CD8-positive, alpha-beta memory T cell (primary cell): ENCODE results near the gene CELF1. TPM values are rescaled to one million over a fixed set of nuclear protein-coding genes. Genes with fewer than 3 reads are reported as not detected.

Experiments used
- CTCF ChIA-PET: fragments of 350-600 bp; sonication (Branson Sonifier 250); formaldehyde crosslinking; loops from one replicate; lab custom pipeline; 2021; ENCODE audit warnings: antibody characterized with exemption; lab: Charles Lee
- POLR2A ChIA-PET: fragments of 350-600 bp; sonication (Branson Sonifier 250); formaldehyde crosslinking; loops from one replicate; lab custom pipeline; 2021; ENCODE audit warnings: antibody characterized with exemption; lab: Charles Lee
- DNase-seq, 5 donors: peaks; one replicate each; pipeline versions ENCODE4 v3.0.0 to v3.0.0-alpha.2; 2020 to 2022; ENCODE audit warnings: mixed read lengths in 1 of 5
- H3K27ac ChIP-seq: one replicate; pipeline ENCODE4 v1.7.0; 2013; ENCODE audit warnings: low read depth, mild to moderate bottlenecking, low read length, moderate library complexity
- H3K27me3 ChIP-seq: 2 replicates; pipeline ENCODE4 v1.7.0; 2013; ENCODE audit warnings: low read length, mild to moderate bottlenecking; ENCODE audit not compliant: insufficient read depth, poor library complexity, severe bottlenecking
- H3K36me3 ChIP-seq: 2 replicates; pipeline ENCODE4 v1.7.0; 2013; ENCODE audit warnings: mild to moderate bottlenecking, low read length, moderate library complexity; ENCODE audit not compliant: insufficient read depth
- H3K4me1 ChIP-seq: 2 replicates; pipeline ENCODE4 v1.7.0; 2013; ENCODE audit warnings: mild to moderate bottlenecking, low read length, moderate library complexity; ENCODE audit not compliant: insufficient read depth
- H3K4me3 ChIP-seq: 2 replicates; pipeline ENCODE4 v1.7.0; 2013; ENCODE audit warnings: mild to moderate bottlenecking, low read length
- H3K9me3 ChIP-seq: 2 replicates; pipeline ENCODE4 v1.7.0; 2013; ENCODE audit warnings: mild to moderate bottlenecking, low read length
- H3K27ac Mint-ChIP-seq, 8 donors: one replicate each; pipeline ENCODE4 v1.8.0; 2020 to 2021; ENCODE audit warnings: mixed read lengths in 8 of 8, mild to moderate bottlenecking in 6 of 8, inconsistent platforms in 3 of 8, moderate library complexity in 3 of 8
- H3K27me3 Mint-ChIP-seq, 2 donors: one replicate each; pipeline ENCODE4 v1.8.0; 2020 to 2021; ENCODE audit warnings: mixed read lengths in 2 of 2, mild to moderate bottlenecking in 1 of 2, moderate library complexity in 1 of 2
- H3K36me3 Mint-ChIP-seq, 3 donors: one replicate each; pipeline ENCODE4 v1.8.0; 2020 to 2021; ENCODE audit warnings: mixed read lengths in 3 of 3, inconsistent platforms in 1 of 3, mild to moderate bottlenecking in 1 of 3
- H3K4me1 Mint-ChIP-seq, 3 donors: one replicate each; pipeline ENCODE4 v1.8.0; 2020 to 2021; ENCODE audit warnings: mixed read lengths in 3 of 3, inconsistent platforms in 1 of 3, mild to moderate bottlenecking in 1 of 3
- H3K4me3 Mint-ChIP-seq, 7 donors: one replicate each; pipeline ENCODE4 v1.8.0; 2020 to 2021; ENCODE audit warnings: mixed read lengths in 7 of 7, mild to moderate bottlenecking in 6 of 7, moderate library complexity in 4 of 7, inconsistent platforms in 2 of 7
- H3K9me3 Mint-ChIP-seq, 5 donors: one replicate each; pipeline ENCODE4 v1.8.0; 2020 to 2022; ENCODE audit warnings: mixed read lengths in 5 of 5, mild to moderate bottlenecking in 3 of 5, moderate library complexity in 2 of 5, inconsistent platforms in 1 of 5
- polyA plus RNA-seq: library from polyadenylated mRNA; unstranded; fragments of 300-500 nt; fragmentation: Illumina TruSeq; gene quantifications from one replicate; pipeline ENCODE4 v1.2.3, GENCODE V29; 2021
- total RNA-seq, 2 experiments: library from RNA; stranded (reverse); gene quantifications; one replicate each; pipeline ENCODE4 v1.2.3, GENCODE V29; 2021

CELF1 gene
- total and polyA plus RNA-seq, 3 experiments from 2014 or later = 80.8 to 168 (median 160) TPM

- H3K36me3 ChIP-seq = peaks cover 16% of the 10 kb centered on the region
- peaks cover 15% of the 10 kb centered on the region for H3K4me1 ChIP-seq
- no peaks in the 10 kb centered on the region for H3K27me3 ChIP-seq
- peaks cover 0 to 52% (median 5%) of the 10 kb centered on the region in 3 donors for H3K36me3 Mint-ChIP-seq
- H3K4me1 Mint-ChIP-seq = peaks cover 27 to 50% (median 48%) of the 10 kb centered on the region in 3 donors
- no peak overlapping the region for H3K4me3 ChIP-seq
- H3K9me3 Mint-ChIP-seq = no peaks in the 10 kb centered on the region
- no peaks in the 10 kb centered on the region for H3K27me3 Mint-ChIP-seq
- ChIA-PET POLR2A (no interaction called here), CTCF (interaction anchor here (0.6 to 1.4 kb wide), 2 partner anchors 13 to 38 kb away, joined by 3 read pairs; no protein-coding TSS in a partner anchor)
- no peak overlapping the region for H3K4me3 Mint-ChIP-seq
- no peaks in the 10 kb centered on the region for H3K9me3 ChIP-seq
- no peak for DNase-seq
- H3K27ac Mint-ChIP-seq = peak overlapping the region in 7 of 8 donors; percentile 26 to 74 (median 35)
- no peak overlapping the region for H3K27ac ChIP-seq
Measured at GRCh38 chr11:47499161-47499560, 53.8 kb downstream of the CELF1 start.

- H3K27me3 Mint-ChIP-seq = no peaks in the 10 kb centered on the region
- no peak overlapping the region for H3K4me3 Mint-ChIP-seq
- H3K9me3 Mint-ChIP-seq = no peaks in the 10 kb centered on the region
- Histone ChIP-seq H3K36me3 (peaks cover 16% of the 10 kb centered on the region), H3K9me3 (no peaks in the 10 kb centered on the region), H3K4me3 (no peak overlapping the region), H3K27me3 (no peaks in the 10 kb centered on the region), H3K4me1 (peaks cover 15% of the 10 kb centered on the region), H3K27ac (no peak overlapping the region)
- H3K27ac Mint-ChIP-seq = peak overlapping the region in 3 of 8 donors; percentile 17 to 84 (median 24)
- DNase-seq = no peak
- ChIA-PET CTCF (interaction anchor here (0.6 to 1.4 kb wide), 2 partner anchors 13 to 39 kb away, joined by 3 read pairs; no protein-coding TSS in a partner anchor), POLR2A (interaction anchor here (0.6 kb wide), 1 partner anchor 25 kb away, joined by 3 read pairs; no protein-coding TSS in a partner anchor)
- peaks cover 0 to 55% (median 8%) of the 10 kb centered on the region in 3 donors for H3K36me3 Mint-ChIP-seq
- H3K4me1 Mint-ChIP-seq = peaks cover 27 to 50% (median 47%) of the 10 kb centered on the region in 3 donors
Measured at GRCh38 chr11:47498584-47499152, 54.3 kb downstream of the CELF1 start.

GRCh38 chr11:47498149-47498548, 54.8 kb downstream of the CELF1 start:
- CTCF ChIA-PET = interaction anchor here (1.4 kb wide), 1 partner anchor 39 kb away, joined by 3 read pairs; no protein-coding TSS in a partner anchor
- peaks cover 23 to 47% (median 42%) of the 10 kb centered on the region in 3 donors for H3K4me1 Mint-ChIP-seq
- H3K4me1 ChIP-seq = peaks cover 15% of the 10 kb centered on the region
- H3K36me3 ChIP-seq = peaks cover 16% of the 10 kb centered on the region
- no peaks in the 10 kb centered on the region for H3K27me3 ChIP-seq
- peaks cover 0 to 56% (median 9%) of the 10 kb centered on the region in 3 donors for H3K36me3 Mint-ChIP-seq
- H3K4me3 Mint-ChIP-seq = no peak overlapping the region
- H3K9me3 ChIP-seq = no peaks in the 10 kb centered on the region
- no peak for DNase-seq
- H3K27me3 Mint-ChIP-seq = no peaks in the 10 kb centered on the region
- H3K4me3 ChIP-seq = no peak overlapping the region
- no peak overlapping the region for H3K27ac ChIP-seq
- H3K27ac Mint-ChIP-seq = peak overlapping the region in 2 of 8 donors; percentile 44 to 51
- no peaks in the 10 kb centered on the region for H3K9me3 Mint-ChIP-seq
- POLR2A ChIA-PET = interaction anchor here (0.6 kb wide), 1 partner anchor 25 kb away, joined by 3 read pairs; no protein-coding TSS in a partner anchor

GRCh38 chr11:47496808-47497207, 56.1 kb downstream of the CELF1 start:
- ChIA-PET CTCF (no interaction called here), POLR2A (no interaction called here)
- Histone ChIP-seq H3K27me3 (no peaks in the 10 kb centered on the region), H3K36me3 (peaks cover 16% of the 10 kb centered on the region), H3K9me3 (no peaks in the 10 kb centered on the region), H3K4me1 (peaks cover 15% of the 10 kb centered on the region), H3K4me3 (no peak overlapping the region), H3K27ac (no peak overlapping the region)
- peaks cover 0 to 51% (median 12%) of the 10 kb centered on the region in 3 donors for H3K36me3 Mint-ChIP-seq
- H3K27me3 Mint-ChIP-seq = no peaks in the 10 kb centered on the region
- H3K4me3 Mint-ChIP-seq = no peak overlapping the region
- H3K4me1 Mint-ChIP-seq = peaks cover 18 to 44% (median 35%) of the 10 kb centered on the region in 3 donors
- no peak for DNase-seq
- H3K9me3 Mint-ChIP-seq = no peaks in the 10 kb centered on the region
- H3K27ac Mint-ChIP-seq = no peak overlapping the region

GRCh38 chr11:47495856-47496217, 57.1 kb downstream of the CELF1 start:
- POLR2A ChIA-PET = no interaction called here
- no peak for DNase-seq
- Histone ChIP-seq H3K9me3 (no peaks in the 10 kb centered on the region), H3K36me3 (peaks cover 16% of the 10 kb centered on the region), H3K4me1 (peaks cover 10% of the 10 kb centered on the region), H3K27me3 (no peaks in the 10 kb centered on the region), H3K4me3 (no peak overlapping the region), H3K27ac (no peak overlapping the region)
- Mint-ChIP-seq H3K27ac (no peak overlapping the region), H3K36me3 (peaks cover 0 to 47% (median 12%) of the 10 kb centered on the region in 3 donors), H3K4me1 (peaks cover 21 to 43% (median 33%) of the 10 kb centered on the region in 3 donors), H3K27me3 (no peaks in the 10 kb centered on the region), H3K4me3 (no peak overlapping the region), H3K9me3 (no peaks in the 10 kb centered on the region)
- CTCF ChIA-PET = no interaction called here

GRCh38 chr11:47495011-47495855, 57.7 kb downstream of the CELF1 start:
- Histone ChIP-seq H3K36me3 (peaks cover 16% of the 10 kb centered on the region), H3K4me1 (peaks cover 6% of the 10 kb centered on the region), H3K4me3 (no peak overlapping the region), H3K27me3 (no peaks in the 10 kb centered on the region), H3K27ac (no peak overlapping the region), H3K9me3 (no peaks in the 10 kb centered on the region)
- Mint-ChIP-seq H3K4me1 (peaks cover 21 to 37% (median 27%) of the 10 kb centered on the region in 3 donors), H3K27me3 (no peaks in the 10 kb centered on the region), H3K36me3 (peaks cover 0 to 41% (median 9%) of the 10 kb centered on the region in 3 donors), H3K9me3 (no peaks in the 10 kb centered on the region), H3K4me3 (no peak overlapping the region), H3K27ac (no peak overlapping the region)
- no peak for DNase-seq
- POLR2A ChIA-PET = no interaction called here
- CTCF ChIA-PET = no interaction called here

GRCh38 chr11:47489395-47489755, 63.6 kb downstream of the CELF1 start:
- no peaks in the 10 kb centered on the region for H3K9me3 ChIP-seq
- H3K36me3 Mint-ChIP-seq = peaks cover 0 to 63% (median 15%) of the 10 kb centered on the region in 3 donors

More at GRCh38 chr11:47489395-47489755, 63.6 kb downstream of the CELF1 start:
- Histone ChIP-seq H3K4me3 (no peak overlapping the region), H3K27me3 (no peaks in the 10 kb centered on the region), H3K36me3 (peaks cover 35% of the 10 kb centered on the region), H3K4me1 (no peaks in the 10 kb centered on the region), H3K27ac (no peak overlapping the region)
- H3K27ac Mint-ChIP-seq = peak overlapping the region in 3 of 8 donors; percentile 13 to 79 (median 41)
- POLR2A ChIA-PET = no interaction called here
- DNase-seq = no peak
- H3K27me3 Mint-ChIP-seq = no peaks in the 10 kb centered on the region
- no peaks in the 10 kb centered on the region for H3K9me3 Mint-ChIP-seq
- peaks cover 19 to 27% (median 20%) of the 10 kb centered on the region in 3 donors for H3K4me1 Mint-ChIP-seq
- no peak overlapping the region for H3K4me3 Mint-ChIP-seq
- CTCF ChIA-PET = interaction anchor here (0.9 to 1.7 kb wide), 2 partner anchors 9 to 35 kb away, joined by 4 read pairs; no protein-coding TSS in a partner anchor
